HepG2 (cell line): ENCODE data around the gene CD9. TPM values are rescaled to one million over a fixed set of nuclear protein-coding genes. Genes with fewer than 3 reads are reported as not detected.
A peak's percentile ranks its signal among the peaks of the same experiment; 100 is the strongest.

ENCODE experiments used
- ATF7 ChIP-seq, 2 experiments: fragments of 450-650 bp in 1 of 2; sonication (generic) in 1 of 2; formaldehyde crosslinking in 1 of 2; IDR thresholded peaks; 2 replicates each; pipeline versions ENCODE4 v1.4.0 to v1.6.1; 2016 to 2020; ENCODE audit warnings: antibody characterized with exemption in 1 of 2, mild to moderate bottlenecking in 1 of 2, missing genetic modification reagents in 1 of 2
- CBX2 ChIP-seq, 2 experiments: fragments of 200-600 bp in 1 of 2; sonication (generic); formaldehyde crosslinking in 1 of 2; IDR thresholded peaks; 2 replicates each; pipeline versions ENCODE4 v1.7.0 to v1.8.1; 2018 to 2022; ENCODE audit warnings: low read depth in 2 of 2, low read length in 1 of 2, mild to moderate bottlenecking in 1 of 2, missing genetic modification reagents in 1 of 2
- SALL1 ChIP-seq: sonication (generic); formaldehyde crosslinking; IDR thresholded peaks from 2 replicates; pipeline ENCODE4 v1.8.0; 2022; ENCODE audit warnings: mild to moderate bottlenecking, missing genetic modification reagents
- SP1 ChIP-seq, 2 experiments: fragments of 450-650 bp in 1 of 2; sonication (generic) in 1 of 2; formaldehyde crosslinking in 1 of 2; IDR thresholded peaks; 2 replicates each; pipeline versions ENCODE4 v1.4.0 to v1.6.1; 2016 to 2020; ENCODE audit warnings: missing genetic modification reagents in 1 of 2
- ZBTB34 ChIP-seq: sonication (generic); formaldehyde crosslinking; IDR thresholded peaks from 2 replicates; pipeline ENCODE4 v1.8.0; 2022; ENCODE audit warnings: mild to moderate bottlenecking, missing genetic modification reagents
- ZNF354B ChIP-seq: sonication (generic); formaldehyde crosslinking; IDR thresholded peaks from 2 replicates; pipeline ENCODE4 v1.8.0; 2022; ENCODE audit warnings: mild to moderate bottlenecking, missing genetic modification reagents
- ZNF512 ChIP-seq: sonication (generic); formaldehyde crosslinking; IDR thresholded peaks from 2 replicates; pipeline ENCODE4 v1.4.0; 2020; ENCODE audit warnings: mild to moderate bottlenecking, missing genetic modification reagents
- ZNF775 ChIP-seq: sonication (generic); formaldehyde crosslinking; IDR thresholded peaks from 2 replicates; pipeline ENCODE4 v1.4.0; 2020; ENCODE audit warnings: missing genetic modification reagents, mild to moderate bottlenecking, moderate library complexity, borderline replicate concordance
- ZNF776 ChIP-seq: sonication (generic); formaldehyde crosslinking; IDR thresholded peaks from 2 replicates; pipeline ENCODE4 v1.4.0; 2020; ENCODE audit warnings: mild to moderate bottlenecking, missing genetic modification reagents
- polyA plus RNA-seq, 8 experiments: library from polyadenylated mRNA; depleted of rRNA in 3 of 8; stranded (reverse) in 7 of 8; unstranded in 1 of 8; fragments of >200 nt; fragmentation: Illumina TruSeq in 4 of 8; extraction: Trizol in 4 of 8; gene quantifications; 2 replicates each; pipeline versions ENCODE4 v1.2.1 to v1.2.3, GENCODE V29; 2011 to 2016; ENCODE audit warnings: low read depth in 4 of 8, missing spikeins in 1 of 8, mixed read lengths in 1 of 8; ENCODE audit not compliant: insufficient read depth in 1 of 8
- total RNA-seq, 5 experiments: library from RNA; depleted of rRNA; stranded (reverse); fragments of >200 nt; fragmentation: Illumina TruSeq; extraction: Trizol; gene quantifications; 2 replicates each; pipeline ENCODE4 v1.2.3, GENCODE V29; 2016; ENCODE audit warnings: low read depth in 1 of 5
- TF ChIP-seq, protein P1 (sequence below): sonication (generic); formaldehyde crosslinking; IDR thresholded peaks from 2 replicates; pipeline ENCODE4 v1.4.0; 2020; ENCODE audit warnings: missing genetic modification reagents, borderline replicate concordance

CD9 gene
- total and polyA plus RNA-seq, 2 of the 13 experiments (the other 11 are each of a cell fraction or from before 2014, with no cell fraction given) = 5.8 to 38.3 TPM

DNA sequence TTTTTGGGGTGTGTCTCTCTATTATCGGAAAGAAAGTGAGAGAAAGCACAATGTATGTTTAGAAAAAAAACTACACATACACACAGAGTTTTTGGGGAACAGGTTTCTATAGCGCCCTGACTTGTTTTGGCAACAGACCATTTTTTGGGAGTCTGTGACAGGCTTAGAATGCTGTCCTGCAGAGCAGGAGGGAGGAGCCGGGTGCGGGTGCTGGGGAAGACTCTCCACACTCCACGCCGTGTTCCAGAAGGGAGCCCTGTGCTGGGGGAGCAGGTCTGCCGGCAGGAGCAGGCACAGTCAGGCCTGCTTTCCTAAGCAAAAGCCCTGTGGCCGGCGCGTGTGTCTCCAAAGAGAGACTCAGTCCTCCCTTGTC, 26.5 kb downstream of the CD9 start (continued):
- TF ChIP-seq ZBTB34 (CRISPR knock-in tag) = no peak
- TF ChIP-seq SALL1 (CRISPR knock-in tag) = 0 out of 2 replicates have a peak, but pooled peaks have one; percentile 17
- TF ChIP-seq, protein P1, sequence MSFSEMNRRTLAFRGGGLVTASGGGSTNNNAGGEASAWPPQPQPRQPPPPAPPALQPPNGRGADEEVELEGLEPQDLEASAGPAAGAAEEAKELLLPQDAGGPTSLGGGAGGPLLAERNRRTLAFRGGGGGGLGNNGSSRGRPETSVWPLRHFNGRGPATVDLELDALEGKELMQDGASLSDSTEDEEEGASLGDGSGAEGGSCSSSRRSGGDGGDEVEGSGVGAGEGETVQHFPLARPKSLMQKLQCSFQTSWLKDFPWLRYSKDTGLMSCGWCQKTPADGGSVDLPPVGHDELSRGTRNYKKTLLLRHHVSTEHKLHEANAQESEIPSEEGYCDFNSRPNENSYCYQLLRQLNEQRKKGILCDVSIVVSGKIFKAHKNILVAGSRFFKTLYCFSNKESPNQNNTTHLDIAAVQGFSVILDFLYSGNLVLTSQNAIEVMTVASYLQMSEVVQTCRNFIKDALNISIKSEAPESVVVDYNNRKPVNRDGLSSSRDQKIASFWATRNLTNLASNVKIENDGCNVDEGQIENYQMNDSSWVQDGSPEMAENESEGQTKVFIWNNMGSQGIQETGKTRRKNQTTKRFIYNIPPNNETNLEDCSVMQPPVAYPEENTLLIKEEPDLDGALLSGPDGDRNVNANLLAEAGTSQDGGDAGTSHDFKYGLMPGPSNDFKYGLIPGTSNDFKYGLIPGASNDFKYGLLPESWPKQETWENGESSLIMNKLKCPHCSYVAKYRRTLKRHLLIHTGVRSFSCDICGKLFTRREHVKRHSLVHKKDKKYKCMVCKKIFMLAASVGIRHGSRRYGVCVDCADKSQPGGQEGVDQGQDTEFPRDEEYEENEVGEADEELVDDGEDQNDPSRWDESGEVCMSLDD (CRISPR knock-in tag) = no peak
- TF ChIP-seq ATF7 (IDR thresholded peaks at IDR 0.05) = no peak
- no peak for TF ChIP-seq ATF7 (CRISPR knock-in tag; IDR thresholded peaks at IDR 0.05)
- no peak for TF ChIP-seq ZNF354B (CRISPR knock-in tag)
- no peak for TF ChIP-seq CBX2 (IDR thresholded peaks at IDR 0.05; ENCODE audit: low read depth, low read length)
- TF ChIP-seq CBX2 (CRISPR knock-in tag; IDR thresholded peaks at IDR 0.05; ENCODE audit: low read depth) = no peak
- no peak for TF ChIP-seq SP1 (IDR thresholded peaks at IDR 0.05)
- TF ChIP-seq SP1 (CRISPR knock-in tag; IDR thresholded peaks at IDR 0.05) = no peak
- no peak for TF ChIP-seq ZNF775
- no peak for TF ChIP-seq ZNF512 (CRISPR knock-in tag)
- 0 out of 2 replicates have a peak, but pooled peaks have one; percentile 6 for TF ChIP-seq ZNF776 (CRISPR knock-in tag)
